ENCODE measurements around the gene STIL.

STIL gene

DNA sequence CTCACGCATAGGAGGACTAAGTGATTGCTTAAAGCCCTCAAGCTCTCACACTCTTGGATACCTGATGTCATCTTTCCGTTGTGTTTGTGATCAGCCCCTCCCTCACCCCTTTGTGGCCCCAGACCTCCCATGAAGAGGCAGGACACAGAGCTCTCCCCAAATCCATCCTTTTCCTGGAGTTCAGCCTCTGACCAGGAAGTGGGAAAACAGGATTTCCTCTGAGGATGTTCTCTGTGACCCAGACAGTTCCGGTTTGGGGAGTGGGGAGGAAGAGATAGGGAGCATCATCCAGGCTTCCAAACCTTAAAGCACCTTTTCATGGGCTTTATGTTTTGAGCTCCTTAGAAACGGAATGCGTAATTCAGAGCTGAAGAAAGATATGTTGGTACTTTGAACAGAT lies 70.0 kb downstream of the STIL start:
- H3K4me3 ChIP-seq (ENCODE audit: low read length) = no peak overlapping the region
- no peak for DNase-seq (ENCODE audit: low read depth, low spot score)

GRCh38 chr1:47241114-47242113 lies 72.5 kb downstream of the STIL start:
- no peak overlapping the region for H3K4me3 ChIP-seq (ENCODE audit: low read length)
- DNase-seq (ENCODE audit: low read depth, low spot score) = no peak

DNA sequence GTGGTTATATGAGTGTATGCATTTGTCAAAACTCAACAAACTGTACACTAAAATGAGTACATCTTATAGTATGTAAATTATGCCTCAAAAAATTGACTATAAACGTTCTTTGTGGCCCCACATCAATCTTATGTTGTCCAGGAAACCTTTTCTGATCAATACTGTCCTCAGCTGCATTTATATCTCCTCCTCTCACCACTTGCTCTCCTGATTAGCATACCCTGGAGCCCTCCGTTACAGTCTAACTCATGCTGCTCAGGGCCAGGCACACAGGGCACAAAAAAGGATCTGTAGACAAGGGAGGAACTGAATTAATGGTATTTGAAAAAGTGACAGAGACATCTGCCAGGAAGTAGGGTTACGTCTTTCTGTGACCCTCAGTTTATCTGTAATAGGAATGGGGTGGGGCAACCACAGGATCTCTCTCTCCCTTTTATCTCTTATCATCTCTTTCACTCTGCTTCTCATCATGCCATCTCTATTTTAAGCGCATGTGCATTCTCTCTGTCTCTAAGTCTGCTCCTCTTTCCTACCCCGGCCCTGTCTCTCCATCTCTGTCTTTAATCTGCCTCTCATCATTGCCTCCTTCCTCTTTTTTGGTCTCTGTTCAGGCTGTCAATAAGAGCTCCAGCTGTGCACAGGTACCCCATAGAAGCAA lies 74.9 kb downstream of the STIL start:
- peak; percentile 95 for DNase-seq (ENCODE audit: low read depth, low spot score)
- H3K4me3 ChIP-seq (ENCODE audit: low read length) = peak overlapping the region; percentile 28

DNA sequence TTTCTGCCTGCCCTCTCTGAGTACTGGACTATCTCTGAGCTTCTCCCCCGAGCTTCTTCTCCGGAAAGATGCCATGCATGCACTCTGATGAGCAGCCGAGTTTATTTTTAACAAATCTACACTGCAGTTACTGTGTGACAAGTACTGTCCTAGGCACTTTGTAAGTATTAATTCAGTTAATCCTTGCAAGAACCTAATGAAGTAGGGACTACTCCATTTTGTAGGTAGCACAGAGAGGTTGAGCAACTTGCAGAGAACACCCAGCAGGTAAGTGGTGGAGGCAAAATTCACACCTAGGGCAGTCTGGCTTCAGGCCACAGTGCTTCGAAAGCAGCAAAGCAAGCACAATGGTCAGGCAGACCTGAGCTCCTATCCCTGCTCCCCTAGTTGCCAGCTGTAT lies 78.1 kb downstream of the STIL start:
- no peak for DNase-seq (ENCODE audit: low read depth, low spot score)
- H3K4me3 ChIP-seq (ENCODE audit: low read length) = peak overlapping the region; percentile 31

DNA sequence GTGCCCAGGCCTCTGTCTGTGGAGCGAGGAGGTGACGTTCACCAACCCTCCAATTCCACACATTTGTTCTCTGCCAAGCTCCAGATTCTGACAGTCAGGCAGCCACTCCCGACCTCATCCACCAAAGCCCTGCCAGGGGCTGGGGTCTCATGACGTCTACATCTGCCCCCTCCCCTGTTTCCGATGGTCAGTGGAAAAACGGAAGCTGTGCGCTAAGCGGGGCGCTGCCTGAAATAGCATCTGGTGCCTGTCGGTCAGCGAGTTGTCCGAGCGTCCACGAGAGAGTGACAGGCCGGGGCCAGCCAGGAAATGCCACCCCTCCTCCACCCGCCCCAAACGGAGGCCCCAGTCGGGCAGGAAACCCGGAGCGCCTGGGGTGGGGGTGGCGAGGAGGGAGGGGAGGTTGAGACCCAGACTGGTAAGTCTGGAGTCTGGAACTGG lies 78.7 kb downstream of the STIL start:
- no peak for DNase-seq (ENCODE audit: low read depth, low spot score)
- peak overlapping the region; percentile 31 for H3K4me3 ChIP-seq (ENCODE audit: low read length)

DNA sequence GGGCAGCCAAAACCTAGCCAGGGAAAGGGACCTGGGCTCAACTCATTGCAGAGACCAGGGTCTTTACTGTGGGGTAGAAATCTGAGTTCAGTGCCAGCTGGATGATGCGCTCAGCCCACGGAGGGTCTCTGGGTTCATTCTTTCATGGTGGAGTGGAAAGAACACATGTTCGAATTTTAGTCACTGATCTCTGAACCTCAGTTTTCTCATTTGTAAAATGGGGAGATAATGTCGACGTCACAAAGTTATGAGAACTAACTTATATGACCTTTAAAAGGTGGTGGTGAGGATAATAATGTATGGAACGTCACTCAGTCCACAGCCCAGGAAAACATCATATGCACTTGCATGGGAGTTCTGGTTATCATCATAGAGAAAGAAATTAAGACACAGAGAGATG lies 80.8 kb downstream of the STIL start:
- H3K4me3 ChIP-seq (ENCODE audit: low read length) = peak overlapping the region; percentile 80; the same call in 1 of the 2 replicates
- no peak for DNase-seq (ENCODE audit: low read depth, low spot score)

- DNase-seq (ENCODE audit: low read depth, low spot score) = no peak
- peak within 1 kb of the TSS; percentile 80 for H3K4me3 ChIP-seq (ENCODE audit: low read length)
Measured at GRCh38 chr1:47232187-47232874, 81.6 kb downstream of the STIL start, which contains the start of gene TAL1. Gene TAL1 (minus strand): TSS chr1:47232225. CDS start chr1:47225888, 6,337 bp downstream.

DNA sequence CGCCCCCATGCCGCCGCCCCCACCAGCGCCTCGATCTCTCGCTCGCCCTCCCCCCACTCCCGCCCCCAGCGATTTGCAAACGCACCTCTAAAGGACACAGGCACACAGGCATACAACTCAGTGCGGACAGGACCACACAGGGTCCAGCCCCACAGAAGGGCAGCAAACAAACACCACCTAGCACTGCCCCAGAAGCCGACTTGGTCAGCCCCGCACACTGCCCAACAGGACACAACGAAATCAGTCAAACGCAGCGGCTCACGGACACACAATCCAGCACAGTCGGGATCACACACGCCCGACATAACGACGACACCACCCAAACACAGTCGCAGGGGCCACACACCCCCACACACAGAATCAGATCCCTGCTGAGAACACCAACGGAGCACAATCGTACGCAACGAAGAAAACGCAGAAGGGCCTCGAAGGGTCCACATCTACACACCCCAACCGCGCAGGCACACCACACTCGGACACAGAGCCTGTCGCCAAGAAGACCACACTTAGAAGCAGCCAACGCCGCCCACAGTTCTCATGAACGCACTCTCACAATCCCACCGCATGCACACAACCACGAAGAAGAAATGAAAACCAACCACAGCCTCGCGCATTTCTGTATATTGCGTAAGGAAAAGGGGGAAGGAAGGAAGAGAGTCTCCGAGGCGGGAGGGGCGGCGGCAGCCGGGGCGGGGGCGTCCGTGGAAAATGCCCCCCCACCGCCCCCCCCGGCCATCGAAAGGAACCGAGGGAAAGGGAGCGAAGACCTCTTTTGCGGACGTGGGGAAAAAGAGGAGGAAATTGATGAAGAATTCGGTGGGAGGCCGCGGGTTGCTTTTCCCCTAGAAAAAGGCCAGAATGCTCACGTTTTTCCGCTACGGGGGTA lies 82.4 kb downstream of the STIL start:
- peak; percentile 73 for DNase-seq (ENCODE audit: low read depth, low spot score)
- H3K4me3 ChIP-seq (ENCODE audit: low read length) = peak overlapping the region; percentile 80

- H3K4me3 ChIP-seq (ENCODE audit: low read length) = peak overlapping the region; percentile 80
- no peak for DNase-seq (ENCODE audit: low read depth, low spot score)
Measured at GRCh38 chr1:47230692-47231300, 83.2 kb downstream of the STIL start.

- peak overlapping the region; percentile 80 for H3K4me3 ChIP-seq (ENCODE audit: low read length)
- no peak for DNase-seq (ENCODE audit: low read depth, low spot score)
Measured at GRCh38 chr1:47229886-47230691, 83.9 kb downstream of the STIL start.

GRCh38 chr1:47229031-47229885 lies 84.7 kb downstream of the STIL start:
- DNase-seq (ENCODE audit: low read depth, low spot score) = peak; percentile 56
- peak overlapping the region; percentile 80 for H3K4me3 ChIP-seq (ENCODE audit: low read length)

DNA sequence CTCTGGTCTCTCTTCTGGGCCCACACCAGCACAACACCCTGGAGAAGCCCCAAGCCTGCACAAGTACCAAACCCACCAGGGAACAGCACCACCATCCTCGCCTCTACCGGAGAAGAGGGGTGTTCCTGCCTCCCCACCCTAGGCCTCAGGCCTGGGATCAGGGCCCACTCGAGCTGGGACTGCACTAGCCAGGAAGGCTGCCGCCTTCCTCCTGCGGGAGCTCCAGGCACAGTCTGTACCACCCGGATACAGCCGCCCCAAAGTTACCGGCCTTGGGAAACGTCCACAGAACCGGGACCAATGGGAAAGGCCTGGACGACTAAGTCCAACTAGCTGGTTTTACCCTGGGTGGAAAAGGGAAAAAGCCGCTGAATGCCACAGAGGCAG lies 85.3 kb downstream of the STIL start:
- no peak for DNase-seq (ENCODE audit: low read depth, low spot score)
- H3K4me3 ChIP-seq (ENCODE audit: low read length) = peak overlapping the region; percentile 80

- no peak for DNase-seq (ENCODE audit: low read depth, low spot score)
- peak overlapping the region; percentile 80 for H3K4me3 ChIP-seq (ENCODE audit: low read length)
Measured at GRCh38 chr1:47227341-47228232, 86.4 kb downstream of the STIL start.

- DNase-seq (ENCODE audit: low read depth, low spot score) = no peak
- peak overlapping the region; percentile 80 for H3K4me3 ChIP-seq (ENCODE audit: low read length)
Measured at GRCh38 chr1:47226839-47227215, 87.1 kb downstream of the STIL start.

DNA sequence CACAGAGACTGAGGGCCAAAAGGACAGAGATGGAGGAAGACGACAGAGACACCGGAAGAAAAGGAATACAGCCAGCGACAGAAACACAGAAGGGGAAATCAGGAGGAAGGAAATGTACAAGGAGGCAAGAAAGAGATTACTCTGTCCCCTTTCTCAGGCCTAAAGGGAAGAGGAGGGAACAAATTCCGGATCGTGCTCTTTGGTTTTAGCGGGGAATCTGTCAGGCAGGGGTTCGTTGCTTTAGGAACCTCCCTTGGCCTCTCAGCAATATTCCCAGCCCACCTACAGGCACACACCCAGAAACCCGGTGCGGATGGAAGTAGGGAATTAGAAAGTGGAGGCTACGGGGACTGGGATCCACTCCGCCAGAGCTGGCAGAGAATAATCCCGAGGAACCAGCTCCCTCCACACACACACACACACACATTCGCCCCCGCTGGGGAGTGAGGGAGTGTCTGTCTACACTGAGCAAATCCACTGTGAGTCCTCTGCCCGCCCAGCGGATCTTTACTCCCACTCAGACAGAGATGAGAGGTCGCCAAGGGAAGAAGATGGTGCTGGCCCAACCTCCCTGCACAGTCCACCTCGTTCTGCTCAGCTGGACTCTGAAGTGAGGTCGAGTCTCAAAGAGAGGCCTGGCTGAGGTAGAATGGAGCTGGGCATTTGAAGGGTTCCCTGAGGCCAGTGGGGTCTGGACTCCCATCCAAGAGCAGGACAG lies 87.7 kb downstream of the STIL start:
- no peak for DNase-seq (ENCODE audit: low read depth, low spot score)
- peak overlapping the region; percentile 80 for H3K4me3 ChIP-seq (ENCODE audit: low read length)

Measured in Jurkat, Clone E6-1 (cell line).